ENCODE data around the gene ZNF784.
A peak's percentile ranks its signal among the peaks of the same experiment; 100 is the strongest.

GRCh38 chr19:55654868-55655647 lies 30.7 kb upstream of the ZNF784 start, which contains the start of gene U2AF2:
- TF ChIP-seq NRF1 (conservative IDR thresholded peaks at IDR 0.05 in 1 of 2, IDR thresholded peaks at IDR 0.05 in 1 of 2), result peak; percentile 97
- no peak for TF ChIP-seq ESRRA (IDR thresholded peaks at IDR 0.05; ENCODE audit: borderline replicate concordance, low read depth)
- TF ChIP-seq FOXP1 (CRISPR knock-in tag; IDR thresholded peaks at IDR 0.05), result peak; percentile 94
- peak; percentile 88 for TF ChIP-seq USF1 (CRISPR knock-in tag; IDR thresholded peaks at IDR 0.05)
- peak; percentile 95 for TF ChIP-seq CHD1 (IDR thresholded peaks at IDR 0.05; ENCODE audit: low read length)
- TF ChIP-seq SMARCA4 (IDR thresholded peaks at IDR 0.05), result no peak
- TF ChIP-seq MNT (conservative IDR thresholded peaks at IDR 0.05), result peak; percentile 98 to 99
- no peak for TF ChIP-seq ATF6 (CRISPR knock-in tag; IDR thresholded peaks at IDR 0.05)
- no peak for TF ChIP-seq XRCC4 (IDR thresholded peaks at IDR 0.05; ENCODE audit: extremely low read depth, insufficient read depth, insufficient read length)
- no peak for TF ChIP-seq MYNN (IDR thresholded peaks at IDR 0.05)
- TF ChIP-seq MYNN (CRISPR knock-in tag; IDR thresholded peaks at IDR 0.05), result no peak
- no peak; a peak in 1 of 6 replicates for TF ChIP-seq CTCF (IDR thresholded peaks at IDR 0.05 in 2 of 3, conservative IDR thresholded peaks at IDR 0.05 in 1 of 3; ENCODE audit: insufficient read depth in 2 of 3, low read depth in 1 of 3, low read length in 3 of 3)
- TF ChIP-seq FOXK2 (conservative IDR thresholded peaks at IDR 0.05 in 1 of 2, IDR thresholded peaks at IDR 0.05 in 1 of 2; ENCODE audit: low read depth in 2 of 2), result peak; percentile 81 to 91
- peak; percentile 93 for TF ChIP-seq MAX (CRISPR knock-in tag; IDR thresholded peaks at IDR 0.05)
- TF ChIP-seq EZH2 (IDR thresholded peaks at IDR 0.05; ENCODE audit: borderline replicate concordance, low read depth, low read length), result no peak

All from K562 (cell line).